Endothelial cell of umbilical vein (primary cell): ENCODE measurements around the gene CHMP4B. TPM values are rescaled to one million over a fixed set of nuclear protein-coding genes. Genes with fewer than 3 reads are reported as not detected.

ENCODE experiments used
- BruUV-seq: library from RNA; stranded (reverse); fragments of 400-500 nt; replicated peaks from 2 replicates; lab custom pipeline; 2021; lab: Mats Ljungman, UMichigan
- CTCF ChIA-PET: fragments of 300-600, 350-600 bp; sonication (Branson Sonifier 250); formaldehyde crosslinking; loops from one replicate; lab custom pipeline; 2021; ENCODE audit warnings: antibody characterized with exemption, inconsistent platforms; lab: Charles Lee
- POLR2A ChIA-PET: fragments of 300-600, 350-600 bp; sonication (Branson Sonifier 250); formaldehyde crosslinking; loops from one replicate; lab custom pipeline; 2021; ENCODE audit warnings: antibody characterized with exemption, inconsistent platforms; lab: Charles Lee
- DNase-seq: peaks from one replicate; pipeline ENCODE4 v3.0.0-alpha.2; 2011; ENCODE audit warnings: low read depth, low spot score
- FAIRE-seq: peaks from 2 replicates; lab custom pipeline; 2011; peaks lifted over from hg19 to GRCh38; lab: Jason Lieb, UNC
- H2AFZ ChIP-seq: 2 replicates; pipeline ENCODE4 v1.6.0; 2012; ENCODE audit warnings: low read depth, low read length, control low read depth, inconsistent platforms
- H3K27ac ChIP-seq: 2 replicates; pipeline ENCODE4 v1.5.1; 2011; ENCODE audit warnings: low read depth, mild to moderate bottlenecking, control low read depth, low read length, moderate library complexity; ENCODE audit not compliant: insufficient read depth
- H3K27me3 ChIP-seq, 2 experiments: 2 replicates each; pipeline versions ENCODE4 v1.6.0 to v1.6.1; 2011; ENCODE audit warnings: low read length in 2 of 2, mixed read lengths in 1 of 2; ENCODE audit not compliant: control insufficient read depth in 2 of 2, insufficient read depth in 2 of 2
- H3K36me3 ChIP-seq, 2 experiments: 2 replicates in 1 of 2; 3 replicates in 1 of 2; pipeline ENCODE4 v1.5.1; 2011; ENCODE audit warnings: low read length in 2 of 2, mild to moderate bottlenecking in 1 of 2, moderate library complexity in 1 of 2; ENCODE audit not compliant: control insufficient read depth in 2 of 2, insufficient read depth in 2 of 2; ENCODE audit errors: extremely low read depth in 1 of 2
- H3K4me1 ChIP-seq: 3 replicates; pipeline ENCODE4 v1.5.1; 2011; ENCODE audit warnings: mild to moderate bottlenecking, low read length; ENCODE audit not compliant: control insufficient read depth, insufficient read depth; ENCODE audit errors: extremely low read depth
- H3K4me2 ChIP-seq: 2 replicates; pipeline ENCODE4 v1.6.1; 2011; ENCODE audit warnings: low read length, control low read depth, mixed read lengths; ENCODE audit not compliant: insufficient read depth
- H3K4me3 ChIP-seq, 3 experiments: fragments of 200-600 bp in 1 of 3; sonication (generic), shearing (Covaris generic) in 1 of 3; replicated peaks in 1 of 3; 2 replicates each; pipeline ENCODE4 v1.5.1; 2011 to 2016; ENCODE audit warnings: control low read depth in 3 of 3, low read length in 3 of 3, mild to moderate bottlenecking in 2 of 3, inconsistent platforms in 1 of 3, low read depth in 1 of 3, moderate library complexity in 1 of 3; ENCODE audit not compliant: insufficient read depth in 1 of 3
- H3K79me2 ChIP-seq: 2 replicates; pipeline ENCODE4 v1.6.0; 2012; ENCODE audit warnings: low read length, inconsistent platforms; ENCODE audit not compliant: control insufficient read depth, insufficient read depth
- H3K9ac ChIP-seq: replicated peaks from 2 replicates; pipeline ENCODE3; 2011; ENCODE audit warnings: low read length, control low read depth; ENCODE audit not compliant: insufficient read depth; ENCODE audit errors: extremely low read depth
- H3K9me1 ChIP-seq: replicated peaks from 3 replicates; pipeline ENCODE4 v1.6.0; 2011; ENCODE audit warnings: mild to moderate bottlenecking, low read length; ENCODE audit not compliant: control insufficient read depth, insufficient read depth; ENCODE audit errors: extremely low read depth
- H3K9me3 ChIP-seq: replicated peaks from 2 replicates; pipeline ENCODE4 v1.5.1; 2012; ENCODE audit warnings: low read length, inconsistent platforms; ENCODE audit not compliant: control insufficient read depth, insufficient read depth
- H4K20me1 ChIP-seq: replicated peaks from 2 replicates; pipeline ENCODE3; 2011; ENCODE audit warnings: mild to moderate bottlenecking, low read length; ENCODE audit not compliant: control insufficient read depth, insufficient read depth; ENCODE audit errors: extremely low read depth
- CTCF ChIP-seq, 2 donors: IDR thresholded peaks; 1 replicate in 1 of 2; 2 replicates in 1 of 2; pipeline ENCODE4 v1.5.1; 2011; ENCODE audit warnings: low read length in 2 of 2, mild to moderate bottlenecking in 2 of 2, moderate library complexity in 2 of 2, control low read depth in 1 of 2, inconsistent platforms in 1 of 2, low read depth in 1 of 2; ENCODE audit not compliant: insufficient read depth in 1 of 2; ENCODE audit errors: extremely low read depth in 1 of 2
- EZH2 ChIP-seq: IDR thresholded peaks from 2 replicates; pipeline ENCODE4 v1.6.1; 2012; ENCODE audit warnings: borderline replicate concordance, low read depth, mild to moderate bottlenecking, moderate library complexity, low read length, inconsistent platforms; ENCODE audit not compliant: severe bottlenecking
- FOS ChIP-seq: IDR thresholded peaks from 2 replicates; pipeline ENCODE4 v1.6.1; 2011; ENCODE audit warnings: mild to moderate bottlenecking, low read length, moderate library complexity, borderline replicate concordance; ENCODE audit not compliant: insufficient read depth
- GATA2 ChIP-seq: IDR thresholded peaks from 2 replicates; pipeline ENCODE4 v1.7.0; 2011; ENCODE audit warnings: low read depth, mild to moderate bottlenecking, moderate library complexity, mixed read lengths, low read length; ENCODE audit not compliant: insufficient read length, insufficient read depth
- JUN ChIP-seq: IDR thresholded peaks from 2 replicates; pipeline ENCODE4 v1.6.1; 2011; ENCODE audit warnings: borderline replicate concordance, low read depth; ENCODE audit not compliant: insufficient read length, insufficient read depth
- MAX ChIP-seq: IDR thresholded peaks from 2 replicates; pipeline ENCODE4 v1.6.1; 2011; ENCODE audit not compliant: insufficient read depth, insufficient read length
- MYC ChIP-seq: IDR thresholded peaks from one replicate; pipeline ENCODE4 v1.6.1; 2011; ENCODE audit warnings: mild to moderate bottlenecking, low read depth, low read length
- POLR2A ChIP-seq: IDR thresholded peaks from 2 replicates; pipeline ENCODE4 v1.6.1; 2012; ENCODE audit warnings: low read depth, mild to moderate bottlenecking, control low read depth, low read length
- POLR2AphosphoS5 ChIP-seq: IDR thresholded peaks from 2 replicates; pipeline ENCODE4 v1.6.1; 2012; ENCODE audit warnings: low read depth, mild to moderate bottlenecking, control low read depth, low read length, moderate library complexity; ENCODE audit not compliant: insufficient read depth
- dilution Hi-C: fragments of 300-500 bp; cut with MboI; formaldehyde crosslinking; loops from one replicate; pipeline ENCODE4 v1.15.0; 2019; ENCODE audit warnings: low sequenced_read_pairs; ENCODE audit not compliant: extremely low pct_ligation_motif_present
- intact Hi-C: fragments of 100-400 bp; cut with micrococcal nuclease; formaldehyde crosslinking; loops from one replicate; pipeline ENCODE4 v1.10.0; 2022
- polyA plus RNA-seq, 4 experiments: library from polyadenylated mRNA; depleted of rRNA in 3 of 4; stranded (reverse) in 3 of 4; unstranded in 1 of 4; fragments of >200 nt; gene quantifications; 2 replicates each; pipeline versions ENCODE4 v1.2.1 to v1.2.3, GENCODE V29; 2011 to 2012; ENCODE audit warnings: missing spikeins in 1 of 4
- total RNA-seq: library from RNA; stranded (reverse); gene quantifications from 2 replicates; pipeline ENCODE4 v1.2.3, GENCODE V29; 2021

CHMP4B gene
- total and polyA plus RNA-seq, 2 donors (not counting 3 experiments of a cell fraction or from before 2014, with no cell fraction given): 64.7 to 112 TPM

- no peaks in the 10 kb centered on the region for H3K9me1 ChIP-seq
- FAIRE-seq (no peak), DNase-seq (no peak)
- H3K4me3 ChIP-seq: no peak overlapping the region
- H3K9ac ChIP-seq: no peak overlapping the region
- H2AFZ ChIP-seq: no peak overlapping the region
- H4K20me1 ChIP-seq: peaks cover 19% of the 10 kb centered on the region
- ChIA-PET POLR2A (interaction anchor here (1.6 kb wide), 1 partner anchor 37 kb away, joined by 3 read pairs; no protein-coding TSS in a partner anchor), CTCF (interaction anchor here (1.2 to 2.1 kb wide), 4 partner anchors 9 to 36 kb away, joined by 3 to 10 read pairs (median 4); partner anchors contain the start of gene CHMP4B)
- H3K4me1 ChIP-seq: peaks cover 8% of the 10 kb centered on the region
- dilution Hi-C loops (no loop called here), intact Hi-C loops (no loop called here)
- no peaks in the 10 kb centered on the region for H3K27me3 ChIP-seq
- H3K9me3 ChIP-seq: no peaks in the 10 kb centered on the region
- H3K4me2 ChIP-seq: no peak overlapping the region
- peaks cover 0 to 3% of the 10 kb centered on the region in 2 experiments for H3K36me3 ChIP-seq
- no peak for TF ChIP-seq EZH2
- no peak for TF ChIP-seq MYC
- no peak for TF ChIP-seq POLR2A
- TF ChIP-seq FOS: no peak
- no peak for TF ChIP-seq CTCF (IDR thresholded peaks at IDR 0.05; ENCODE audit: extremely low read depth in 1 of 2, insufficient read depth in 1 of 2, low read depth in 1 of 2, low read length in 2 of 2)
- no peak for TF ChIP-seq MAX
- TF ChIP-seq POLR2AphosphoS5: no peak
- no peak for TF ChIP-seq JUN
- TF ChIP-seq GATA2: no peak
- peaks cover 96% of the 10 kb centered on the region for H3K79me2 ChIP-seq
- H3K27ac ChIP-seq: no peak overlapping the region
- no TSS peak for BruUV-seq
These were observed 16.0 kb downstream of the CHMP4B start for GRCh38 chr20:33827109-33827508.
